ENCODE measurements around the gene FRG1.
"Not testable (repeated sequence)": the region's sequence is repeated elsewhere in the genome, so short reads cannot be mapped to it uniquely, and the experiment has no call there.

DNA sequence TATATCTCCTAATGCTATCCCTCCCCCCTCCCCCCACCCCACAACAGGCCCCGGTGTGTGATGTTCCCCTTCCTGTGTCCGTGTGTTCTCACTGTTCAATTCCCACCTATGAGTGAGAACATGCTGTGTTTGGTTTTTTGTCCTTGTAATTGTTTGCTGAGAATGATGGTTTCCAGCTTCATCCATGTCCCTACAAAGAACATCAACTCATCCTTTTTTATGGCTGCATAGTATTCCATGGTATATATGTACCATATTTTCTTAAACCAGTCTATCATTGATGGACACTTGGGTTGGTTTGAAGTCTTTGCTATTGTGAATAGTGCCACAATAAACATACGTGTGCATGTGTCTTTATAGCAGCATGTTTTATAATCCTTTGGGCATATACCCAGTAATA is 49.3 kb downstream of the FRG1 start:
- TF ChIP-seq, protein P1, sequence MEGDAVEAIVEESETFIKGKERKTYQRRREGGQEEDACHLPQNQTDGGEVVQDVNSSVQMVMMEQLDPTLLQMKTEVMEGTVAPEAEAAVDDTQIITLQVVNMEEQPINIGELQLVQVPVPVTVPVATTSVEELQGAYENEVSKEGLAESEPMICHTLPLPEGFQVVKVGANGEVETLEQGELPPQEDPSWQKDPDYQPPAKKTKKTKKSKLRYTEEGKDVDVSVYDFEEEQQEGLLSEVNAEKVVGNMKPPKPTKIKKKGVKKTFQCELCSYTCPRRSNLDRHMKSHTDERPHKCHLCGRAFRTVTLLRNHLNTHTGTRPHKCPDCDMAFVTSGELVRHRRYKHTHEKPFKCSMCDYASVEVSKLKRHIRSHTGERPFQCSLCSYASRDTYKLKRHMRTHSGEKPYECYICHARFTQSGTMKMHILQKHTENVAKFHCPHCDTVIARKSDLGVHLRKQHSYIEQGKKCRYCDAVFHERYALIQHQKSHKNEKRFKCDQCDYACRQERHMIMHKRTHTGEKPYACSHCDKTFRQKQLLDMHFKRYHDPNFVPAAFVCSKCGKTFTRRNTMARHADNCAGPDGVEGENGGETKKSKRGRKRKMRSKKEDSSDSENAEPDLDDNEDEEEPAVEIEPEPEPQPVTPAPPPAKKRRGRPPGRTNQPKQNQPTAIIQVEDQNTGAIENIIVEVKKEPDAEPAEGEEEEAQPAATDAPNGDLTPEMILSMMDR (IDR thresholded peaks at IDR 0.05): not testable (repeated sequence)
- not testable (repeated sequence) for TF ChIP-seq POLR2A (IDR thresholded peaks at IDR 0.05)

Data from Peyer's patch (tissue), 4 donors.